Upper lobe of left lung (tissue), 6 donors: ENCODE results near the gene PPP6R3. TPM values are rescaled to one million over a fixed set of nuclear protein-coding genes. Genes with fewer than 3 reads are reported as not detected.

Experiments used
- ATAC-seq, 2 donors: fragments of 200-7000 bp; cut with Tn5 transposase; one replicate each; pipeline ENCODE4 v1.9.1; 2022; ENCODE audit warnings: mild to moderate bottlenecking in 2 of 2, moderate library complexity in 2 of 2; ENCODE audit not compliant: low FRiP score in 2 of 2
- DNase-seq, 2 donors: peaks; one replicate each; pipeline ENCODE4 v3.0.0-alpha.2; 2019 to 2020
- H3K27ac ChIP-seq, 4 donors: fragments of 200-600 bp; sonication (generic); one replicate each; pipeline ENCODE4 v1.5.1; 2016 to 2019
- H3K27me3 ChIP-seq, 4 donors: fragments of 200-600 bp; sonication (generic); one replicate each; pipeline ENCODE4 v1.5.1; 2017 to 2019
- H3K36me3 ChIP-seq, 4 donors: fragments of 200-600 bp; sonication (generic); one replicate each; pipeline ENCODE4 v1.5.1; 2016 to 2019
- H3K4me1 ChIP-seq, 4 donors: fragments of 200-600 bp; sonication (generic); one replicate each; pipeline ENCODE4 v1.5.1; 2018 to 2019
- H3K4me3 ChIP-seq, 4 donors: fragments of 200-600 bp; sonication (generic); one replicate each; pipeline ENCODE4 v1.5.1; 2017 to 2019; ENCODE audit warnings: mild to moderate bottlenecking in 2 of 4, moderate library complexity in 1 of 4
- H3K9me3 ChIP-seq, 4 donors: fragments of 200-600 bp; sonication (generic); one replicate each; pipeline ENCODE4 v1.5.1; 2018 to 2019
- EP300 ChIP-seq, 4 donors: sonication (generic); formaldehyde crosslinking; IDR thresholded peaks; one replicate each; pipeline ENCODE4 v1.5.1; 2017; ENCODE audit warnings: antibody characterized with exemption in 4 of 4, control low read depth in 2 of 4
- POLR2A ChIP-seq, 4 donors: fragments of 450-650 bp; IDR thresholded peaks; one replicate each; pipeline ENCODE4 v1.5.1; 2016 to 2017; ENCODE audit warnings: antibody characterized with exemption in 4 of 4, mild to moderate bottlenecking in 2 of 4
- POLR2AphosphoS5 ChIP-seq, 2 donors: sonication (generic); formaldehyde crosslinking; IDR thresholded peaks; one replicate each; pipeline ENCODE4 v1.5.1; 2017; ENCODE audit warnings: antibody characterized with exemption in 2 of 2
- WGBS, 2 donors: methylation state at CpG; one replicate each; pipeline ENCODE4 v1.1.5; 2017 to 2018; 5-methylcytosine and 5-hydroxymethylcytosine counted together
- total RNA-seq, 6 donors: library from RNA; depleted of rRNA in 4 of 6; stranded (reverse); fragments of >200 nt in 4 of 6; gene quantifications; one replicate each; pipeline versions ENCODE4 v1.1.0 to v1.2.1, GENCODE V29; 2016 to 2021
- TF ChIP-seq, protein P1 (sequence below), 6 experiments: fragments of 450-650 bp in 4 of 6; fragments of 200-600 bp in 2 of 6; sonication (generic) in 2 of 6; IDR thresholded peaks; one replicate each; pipeline ENCODE4 v1.5.1; 2016 to 2019; ENCODE audit warnings: antibody characterized with exemption in 6 of 6
- donor health status: DM: no; HTN: no; CAD: no; lungs with moderate emphysema.
- donor health status: DM: no; HTN: yes; CAD: no; lungs with severe emphysema.

PPP6R3 gene
- total RNA-seq, 6 donors from 2014 or later, result 75.7 to 195 (median 114) TPM

DNA sequence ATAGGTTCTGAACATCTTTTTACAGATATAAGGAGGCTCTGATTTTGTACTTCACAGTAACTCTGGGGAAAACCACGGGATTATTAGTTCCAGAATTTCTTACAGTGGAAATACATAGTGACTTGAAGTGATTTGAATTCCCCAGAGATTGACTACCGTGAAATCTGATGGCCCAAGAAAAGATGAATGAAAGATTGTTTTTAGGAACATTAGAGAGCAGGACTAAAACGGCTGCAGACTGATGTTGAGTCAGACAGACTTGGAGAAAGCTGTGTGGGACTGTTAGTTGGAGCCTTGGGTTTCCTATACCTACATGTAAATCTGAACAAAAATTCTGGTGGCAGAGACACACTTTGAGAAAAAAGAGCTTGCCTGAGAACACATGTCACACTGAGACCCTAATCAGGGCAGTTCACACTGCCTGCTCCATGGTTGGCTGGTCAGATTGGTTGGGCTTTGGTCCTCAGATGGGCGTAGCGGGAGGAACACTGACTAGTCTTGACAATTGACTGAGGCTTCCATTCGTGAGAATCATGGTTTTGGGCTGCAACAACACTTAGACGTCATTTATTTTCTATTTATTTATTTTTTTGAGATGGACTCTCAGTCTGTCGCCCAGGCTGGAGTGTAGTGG lies 6.8 kb downstream of the PPP6R3 start:
- no peaks in the 10 kb centered on the region for H3K36me3 ChIP-seq
- ATAC-seq, result no peak
- no peak for TF ChIP-seq EP300 (IDR thresholded peaks at IDR 0.05)
- TF ChIP-seq POLR2A (IDR thresholded peaks at IDR 0.05), result no peak
- TF ChIP-seq POLR2AphosphoS5 (IDR thresholded peaks at IDR 0.05), result no peak
- TF ChIP-seq, protein P1, sequence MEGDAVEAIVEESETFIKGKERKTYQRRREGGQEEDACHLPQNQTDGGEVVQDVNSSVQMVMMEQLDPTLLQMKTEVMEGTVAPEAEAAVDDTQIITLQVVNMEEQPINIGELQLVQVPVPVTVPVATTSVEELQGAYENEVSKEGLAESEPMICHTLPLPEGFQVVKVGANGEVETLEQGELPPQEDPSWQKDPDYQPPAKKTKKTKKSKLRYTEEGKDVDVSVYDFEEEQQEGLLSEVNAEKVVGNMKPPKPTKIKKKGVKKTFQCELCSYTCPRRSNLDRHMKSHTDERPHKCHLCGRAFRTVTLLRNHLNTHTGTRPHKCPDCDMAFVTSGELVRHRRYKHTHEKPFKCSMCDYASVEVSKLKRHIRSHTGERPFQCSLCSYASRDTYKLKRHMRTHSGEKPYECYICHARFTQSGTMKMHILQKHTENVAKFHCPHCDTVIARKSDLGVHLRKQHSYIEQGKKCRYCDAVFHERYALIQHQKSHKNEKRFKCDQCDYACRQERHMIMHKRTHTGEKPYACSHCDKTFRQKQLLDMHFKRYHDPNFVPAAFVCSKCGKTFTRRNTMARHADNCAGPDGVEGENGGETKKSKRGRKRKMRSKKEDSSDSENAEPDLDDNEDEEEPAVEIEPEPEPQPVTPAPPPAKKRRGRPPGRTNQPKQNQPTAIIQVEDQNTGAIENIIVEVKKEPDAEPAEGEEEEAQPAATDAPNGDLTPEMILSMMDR (IDR thresholded peaks at IDR 0.05), result no peak
- WGBS, 2 donors, result 77 to 82% methylated on average over 8 of the region's 8 CpGs
- H3K4me1 ChIP-seq, result peaks cover 78 to 97% (median 89%) of the 10 kb centered on the region in 4 donors
- no peaks in the 10 kb centered on the region for H3K9me3 ChIP-seq
- H3K27me3 ChIP-seq, result no peaks in the 10 kb centered on the region
- H3K4me3 ChIP-seq, result no peak overlapping the region
- DNase-seq, result no peak
- no peak overlapping the region for H3K27ac ChIP-seq

DNA sequence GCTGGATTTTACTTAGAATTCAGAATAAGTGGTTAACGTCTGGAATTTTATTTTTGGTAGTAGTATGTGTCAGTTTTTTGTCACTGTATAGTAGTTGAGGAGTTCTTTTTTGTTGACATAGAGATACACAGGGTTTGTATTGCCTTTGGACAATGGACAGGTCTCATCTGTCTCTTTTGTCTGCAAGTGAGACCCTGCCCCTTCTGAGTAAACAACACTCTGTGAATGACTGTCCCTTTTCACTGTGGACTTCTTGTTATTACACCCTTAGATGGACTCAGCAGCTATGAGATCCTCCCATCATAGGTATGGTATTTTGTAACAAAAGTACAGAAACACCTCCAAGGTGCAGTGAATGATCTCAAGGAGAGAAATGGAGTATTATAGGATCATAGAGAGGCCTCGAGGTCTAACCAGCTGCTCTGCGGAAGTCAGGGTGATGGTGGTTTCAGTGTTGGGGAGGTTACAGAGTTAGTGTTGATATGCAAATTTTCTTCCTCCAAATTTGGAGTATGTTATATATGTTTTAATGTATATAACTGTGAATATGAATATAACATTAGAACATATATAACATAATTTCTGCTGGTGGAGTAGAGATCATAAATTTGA lies 7.8 kb downstream of the PPP6R3 start:
- TF ChIP-seq POLR2AphosphoS5 (IDR thresholded peaks at IDR 0.05), result no peak
- TF ChIP-seq POLR2A (IDR thresholded peaks at IDR 0.05), result no peak
- no peak for TF ChIP-seq EP300 (IDR thresholded peaks at IDR 0.05)
- TF ChIP-seq, protein P1 (IDR thresholded peaks at IDR 0.05), result no peak
- no peak overlapping the region for H3K4me3 ChIP-seq
- peaks cover 69 to 97% (median 87%) of the 10 kb centered on the region in 4 donors for H3K4me1 ChIP-seq
- no peaks in the 10 kb centered on the region for H3K9me3 ChIP-seq
- WGBS, 2 donors, result 44 to 46% methylated on average over 3 of the region's 3 CpGs
- no peaks in the 10 kb centered on the region for H3K36me3 ChIP-seq
- no peaks in the 10 kb centered on the region for H3K27me3 ChIP-seq
- no peak for DNase-seq
- H3K27ac ChIP-seq, result no peak overlapping the region
- ATAC-seq, result no peak

DNA sequence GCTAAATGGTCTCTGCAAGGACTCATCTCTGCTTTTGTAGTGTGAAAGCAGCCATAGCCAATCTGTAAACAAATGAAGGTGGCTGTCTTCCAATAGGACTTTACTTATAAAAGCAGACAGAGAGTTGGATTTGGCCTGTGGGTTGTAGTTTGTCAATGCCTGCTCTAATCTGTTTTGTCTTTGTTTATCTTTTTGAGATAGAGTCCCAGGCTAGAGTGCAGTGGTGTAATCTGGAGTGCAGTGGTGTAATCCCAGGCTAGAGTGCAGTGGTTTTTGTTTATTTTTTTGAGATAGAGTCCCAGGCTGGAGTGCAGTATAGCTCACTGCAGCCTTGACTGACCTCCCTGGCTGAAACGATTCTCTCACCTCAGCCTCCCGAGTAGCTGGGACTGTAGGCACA lies 8.6 kb downstream of the PPP6R3 start:
- H3K4me1 ChIP-seq, result peaks cover 65 to 97% (median 87%) of the 10 kb centered on the region in 4 donors
- DNase-seq (no peak), ATAC-seq (no peak)
- TF ChIP-seq POLR2A (IDR thresholded peaks at IDR 0.05) (no peak), EP300 (IDR thresholded peaks at IDR 0.05) (no peak), POLR2AphosphoS5 (IDR thresholded peaks at IDR 0.05) (no peak)
- no peak overlapping the region for H3K27ac ChIP-seq
- WGBS, 2 donors, result 24 to 44% methylated on average over 2 of the region's 2 CpGs
- no peak overlapping the region for H3K4me3 ChIP-seq
- H3K36me3 ChIP-seq, result no peaks in the 10 kb centered on the region
- no peaks in the 10 kb centered on the region for H3K9me3 ChIP-seq
- H3K27me3 ChIP-seq, result no peaks in the 10 kb centered on the region

DNA sequence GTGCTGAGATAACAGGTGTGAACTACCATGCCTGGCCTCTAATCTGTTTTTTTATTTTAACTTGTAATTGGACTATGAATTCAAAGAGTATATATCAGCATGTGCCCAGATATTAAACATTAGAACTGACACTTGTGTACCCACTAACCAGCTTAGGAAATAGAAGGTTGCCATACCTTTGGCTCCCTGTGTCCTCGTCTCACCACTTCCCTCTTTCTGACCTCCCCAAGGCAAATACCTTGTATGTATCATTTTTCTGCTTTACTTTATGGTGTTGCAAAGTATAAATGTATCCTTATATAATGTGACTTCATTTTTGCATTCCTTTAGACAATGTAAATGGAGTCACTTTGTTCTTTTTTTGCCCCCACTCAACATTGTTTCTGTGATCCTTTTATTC lies 9.1 kb downstream of the PPP6R3 start:
- Histone ChIP-seq H3K27ac (no peak overlapping the region), H3K9me3 (no peaks in the 10 kb centered on the region), H3K36me3 (no peaks in the 10 kb centered on the region), H3K4me1 (peaks cover 67 to 96% (median 86%) of the 10 kb centered on the region in 4 donors), H3K27me3 (no peaks in the 10 kb centered on the region), H3K4me3 (no peak overlapping the region)
- TF ChIP-seq POLR2A (IDR thresholded peaks at IDR 0.05) (no peak), EP300 (IDR thresholded peaks at IDR 0.05) (no peak), POLR2AphosphoS5 (IDR thresholded peaks at IDR 0.05) (no peak)
- TF ChIP-seq, protein P1 (IDR thresholded peaks at IDR 0.05), result no peak
- DNase-seq (no peak), ATAC-seq (no peak)
- 64 to 68% methylated on average over 1 of the region's 1 CpG for WGBS, 2 donors

DNA sequence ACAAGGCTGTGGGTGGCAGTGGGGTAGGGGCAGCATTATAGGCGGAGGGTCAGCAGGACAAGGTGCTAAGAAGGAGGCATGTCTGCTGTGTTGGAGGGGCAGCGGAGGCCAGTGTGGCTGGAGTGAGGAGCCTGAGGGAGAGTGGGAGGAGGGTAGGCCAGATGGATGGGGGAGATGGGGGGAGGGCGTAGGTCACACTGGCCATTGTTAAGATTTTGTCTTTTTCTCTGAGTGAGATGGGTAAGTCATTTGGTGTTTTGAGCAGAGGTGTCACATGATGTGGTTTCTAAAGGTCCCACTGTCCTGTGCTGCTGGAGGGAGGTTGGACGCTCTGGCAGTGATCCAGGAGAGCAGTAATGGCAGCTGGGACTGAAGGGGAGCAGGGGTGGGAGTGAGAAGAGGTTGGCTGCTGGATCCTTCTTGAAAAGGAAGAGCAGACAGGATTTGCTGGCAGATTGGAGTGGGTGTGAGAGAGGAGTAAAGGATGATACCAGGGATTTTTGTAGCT lies 9.8 kb downstream of the PPP6R3 start:
- no peaks in the 10 kb centered on the region for H3K36me3 ChIP-seq
- no peak overlapping the region for H3K4me3 ChIP-seq
- no peak for DNase-seq
- TF ChIP-seq POLR2AphosphoS5 (IDR thresholded peaks at IDR 0.05), result no peak
- no peak for TF ChIP-seq EP300 (IDR thresholded peaks at IDR 0.05)
- TF ChIP-seq, protein P1 (IDR thresholded peaks at IDR 0.05), result no peak
- TF ChIP-seq POLR2A (IDR thresholded peaks at IDR 0.05), result no peak
- H3K9me3 ChIP-seq, result no peaks in the 10 kb centered on the region
- H3K27ac ChIP-seq, result no peak overlapping the region
- no peaks in the 10 kb centered on the region for H3K27me3 ChIP-seq
- WGBS, 2 donors, result 85 to 89% methylated on average over 4 of the region's 4 CpGs
- H3K4me1 ChIP-seq, result peaks cover 64 to 92% (median 79%) of the 10 kb centered on the region in 4 donors
- no peak for ATAC-seq
